OCI-LY3 (cell line): ENCODE measurements around the gene HIPK4.

ENCODE experiments used
- H2AFZ ChIP-seq: fragments of 200-600, 300-600 bp; shearing (Covaris generic); 2 replicates; pipeline ENCODE4 v1.6.0; 2014; ENCODE audit warnings: antibody characterized with exemption, low read depth, low read length
- H3K27ac ChIP-seq: fragments of 200-600, 300-600 bp; sonication (generic); 2 replicates; pipeline ENCODE4 v1.5.1; 2014; ENCODE audit warnings: mild to moderate bottlenecking, low read length, moderate library complexity, mixed read lengths
- H3K27me3 ChIP-seq: fragments of 200-600, 300-600 bp; sonication (generic); 2 replicates; pipeline ENCODE4 v1.6.1; 2014; ENCODE audit warnings: low read depth, low read length, mixed read lengths
- H3K36me3 ChIP-seq: fragments of 200-600, 300-600 bp; sonication (generic); replicated peaks from 2 replicates; pipeline ENCODE3; 2014; ENCODE audit warnings: low read depth, low read length, mixed read lengths
- H3K4me1 ChIP-seq: fragments of 300-600, 200-600 bp; sonication (generic); 2 replicates; pipeline ENCODE4 v1.6.1; 2014; ENCODE audit warnings: low read length, mixed read lengths
- H3K4me2 ChIP-seq: fragments of 200-600, 300-600 bp; sonication (generic); 2 replicates; pipeline ENCODE4 v1.6.1; 2014; ENCODE audit warnings: low read length, mixed read lengths
- H3K4me3 ChIP-seq: fragments of 300-600, 200-600 bp; sonication (generic); 2 replicates; pipeline ENCODE4 v1.5.1; 2014; ENCODE audit warnings: antibody characterized with exemption, mild to moderate bottlenecking, low read length, moderate library complexity
- H3K79me2 ChIP-seq: fragments of 300-600, 200-600 bp; shearing (Covaris generic); 2 replicates; pipeline ENCODE4 v1.6.1; 2014; ENCODE audit warnings: mild to moderate bottlenecking, low read length, mixed read lengths
- H3K9ac ChIP-seq: fragments of 300-600, 200-600 bp; shearing (Covaris generic); 2 replicates; pipeline ENCODE4 v1.6.0; 2014; ENCODE audit warnings: mild to moderate bottlenecking, low read length, moderate library complexity
- H3K9me3 ChIP-seq: fragments of 200-600, 300-600 bp; shearing (Covaris generic); 2 replicates; pipeline ENCODE4 v1.6.1; 2014; ENCODE audit warnings: low read length, mixed read lengths; ENCODE audit not compliant: insufficient read depth
- H4K20me1 ChIP-seq: fragments of 200-600, 300-600 bp; sonication (generic); 2 replicates; pipeline ENCODE4 v1.6.1; 2016; ENCODE audit warnings: low read length, mixed read lengths; ENCODE audit not compliant: insufficient read depth
- CTCF ChIP-seq: fragments of 200-600, 300-600 bp; sonication (generic); IDR thresholded peaks from 2 replicates; pipeline ENCODE4 v1.5.1; 2014; ENCODE audit warnings: antibody characterized with exemption, low read length, low read depth
- EZH2phosphoT487 ChIP-seq: fragments of 200-600 bp; shearing (Covaris generic); IDR thresholded peaks from 2 replicates; pipeline ENCODE4 v1.6.1; 2018; ENCODE audit warnings: antibody characterized with exemption, mixed run types, low read depth

Gene HIPK4

DNA sequence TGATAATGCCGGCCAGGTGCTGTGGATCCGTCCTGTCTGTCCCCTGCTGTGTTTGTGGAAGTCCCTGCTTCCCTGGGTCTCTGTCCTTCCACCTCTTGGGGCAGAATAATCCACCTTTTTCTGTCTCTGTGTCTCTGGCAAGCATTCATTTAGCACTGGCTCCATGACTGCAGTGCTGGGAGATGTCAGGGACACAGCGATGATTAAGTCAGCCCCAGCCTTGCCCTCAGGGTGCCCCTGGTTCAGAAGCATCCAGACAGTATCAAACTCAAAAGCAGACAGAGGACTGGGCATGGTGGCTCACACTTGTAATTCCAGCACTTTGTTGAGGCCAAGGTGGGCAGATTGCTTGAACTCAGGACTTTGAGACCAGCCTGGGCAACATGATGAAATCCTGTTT lies 1.5 kb downstream of the HIPK4 start:
- Histone ChIP-seq H3K4me1 (no peaks in the 10 kb centered on the region), H3K4me2 (no peak overlapping the region), H3K9me3 (no peaks in the 10 kb centered on the region), H3K4me3 (no peak overlapping the region), H2AFZ (no peak overlapping the region), H3K36me3 (no peaks in the 10 kb centered on the region), H3K27me3 (peaks cover 15% of the 10 kb centered on the region; the same call in 1 of the 2 replicates), H3K27ac (no peak overlapping the region), H4K20me1 (no peaks in the 10 kb centered on the region), H3K9ac (no peak overlapping the region), H3K79me2 (no peaks in the 10 kb centered on the region)
- TF ChIP-seq EZH2phosphoT487, result no peak
- no peak for TF ChIP-seq CTCF

DNA sequence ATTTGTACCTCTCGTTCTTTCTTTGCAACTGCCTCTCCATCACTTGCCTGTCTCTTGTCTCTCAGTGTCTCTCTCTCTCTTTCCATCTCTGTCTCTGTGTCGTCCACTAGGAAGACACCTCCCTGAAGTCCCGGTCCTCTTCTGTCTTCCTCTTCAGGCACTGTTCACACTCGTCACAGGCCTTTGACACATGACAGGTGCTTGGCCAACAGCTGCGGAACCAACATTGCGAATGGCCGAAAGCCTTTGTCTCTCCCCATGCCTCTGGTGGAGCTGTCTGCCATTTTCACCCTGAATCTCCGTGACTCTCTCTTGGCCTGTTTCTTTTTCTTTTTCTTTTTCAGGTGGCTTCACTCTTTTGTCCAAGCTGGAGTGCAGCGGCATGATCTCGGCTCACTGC lies 2.8 kb downstream of the HIPK4 start:
- Histone ChIP-seq H3K27ac (no peak overlapping the region), H2AFZ (no peak overlapping the region), H3K36me3 (no peaks in the 10 kb centered on the region), H3K9ac (no peak overlapping the region), H3K4me2 (no peak overlapping the region), H3K9me3 (no peaks in the 10 kb centered on the region), H3K27me3 (peaks cover 17% of the 10 kb centered on the region), H3K79me2 (no peaks in the 10 kb centered on the region), H4K20me1 (no peaks in the 10 kb centered on the region), H3K4me3 (no peak overlapping the region), H3K4me1 (no peaks in the 10 kb centered on the region)
- TF ChIP-seq CTCF, result no peak
- TF ChIP-seq EZH2phosphoT487, result no peak

DNA sequence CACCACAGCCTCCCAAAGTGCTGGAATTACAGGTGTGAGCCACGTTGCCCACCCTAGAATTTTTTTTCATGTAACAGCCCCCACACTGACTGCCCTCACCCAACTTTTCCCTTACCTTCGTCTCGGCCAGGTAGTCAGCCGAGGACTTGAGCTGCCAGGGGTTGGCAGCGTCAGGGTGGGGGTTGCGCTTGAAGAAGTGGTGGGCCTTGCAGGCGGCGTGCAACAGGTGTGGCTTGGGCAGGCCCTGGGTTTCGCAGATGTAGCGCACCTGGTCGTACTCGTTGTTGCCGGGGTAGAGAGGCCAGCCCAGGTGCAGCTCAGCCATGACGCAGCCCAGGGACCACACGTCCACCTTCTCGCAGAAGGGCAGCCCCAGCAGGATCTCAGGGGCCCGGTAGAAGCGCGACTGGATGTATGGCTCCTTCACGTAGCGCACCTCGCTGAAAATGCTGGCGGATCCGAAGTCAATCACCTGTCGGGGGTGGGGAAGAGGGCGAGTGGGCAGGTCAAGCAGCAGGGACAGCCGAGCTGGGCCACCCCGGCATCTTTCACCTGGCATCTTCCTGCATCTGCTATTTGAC lies 6.2 kb downstream of the HIPK4 start:
- no peaks in the 10 kb centered on the region for H3K4me1 ChIP-seq
- H3K27me3 ChIP-seq, result peaks cover 16% of the 10 kb centered on the region
- no peaks in the 10 kb centered on the region for H3K9me3 ChIP-seq
- no peak for TF ChIP-seq CTCF
- TF ChIP-seq EZH2phosphoT487, result no peak
- no peak overlapping the region for H3K9ac ChIP-seq
- H3K4me2 ChIP-seq, result no peak overlapping the region
- H3K36me3 ChIP-seq, result no peaks in the 10 kb centered on the region
- H3K79me2 ChIP-seq, result no peaks in the 10 kb centered on the region
- no peak overlapping the region for H3K4me3 ChIP-seq
- H4K20me1 ChIP-seq, result no peaks in the 10 kb centered on the region
- H2AFZ ChIP-seq, result no peak overlapping the region
- no peak overlapping the region for H3K27ac ChIP-seq

DNA sequence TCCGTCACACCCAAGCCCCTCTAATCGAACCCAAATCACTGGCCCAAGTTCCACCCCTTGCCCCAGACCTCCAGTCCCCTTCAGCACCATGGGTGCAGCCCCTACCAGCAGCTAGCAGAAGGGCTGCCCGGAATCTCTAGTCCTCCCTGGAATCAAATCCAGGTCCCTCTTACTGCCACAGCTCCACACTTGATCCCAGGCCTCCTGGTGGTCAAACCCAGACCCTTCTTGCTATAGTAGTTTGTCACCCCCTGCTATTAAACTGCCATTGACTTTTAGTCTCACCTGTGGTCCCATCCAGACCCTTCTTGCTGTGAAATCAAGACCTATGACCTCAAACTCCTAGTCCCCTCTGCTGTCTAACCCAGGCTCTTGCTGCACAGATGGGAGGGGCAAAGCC lies 8.7 kb downstream of the HIPK4 start:
- H3K27me3 ChIP-seq, result peaks cover 8% of the 10 kb centered on the region
- H3K4me3 ChIP-seq, result no peak overlapping the region
- H3K27ac ChIP-seq, result no peak overlapping the region
- H3K4me2 ChIP-seq, result no peak overlapping the region
- H3K4me1 ChIP-seq, result no peaks in the 10 kb centered on the region
- no peaks in the 10 kb centered on the region for H3K9me3 ChIP-seq
- no peak overlapping the region for H3K9ac ChIP-seq
- H3K36me3 ChIP-seq, result no peaks in the 10 kb centered on the region
- H2AFZ ChIP-seq, result no peak overlapping the region
- TF ChIP-seq CTCF, result no peak
- no peak for TF ChIP-seq EZH2phosphoT487
- H3K79me2 ChIP-seq, result no peaks in the 10 kb centered on the region
- no peaks in the 10 kb centered on the region for H4K20me1 ChIP-seq
